AG04450 (cell line): Measurements from ENCODE around the gene RPL3. TPM values are rescaled to one million over a fixed set of nuclear protein-coding genes. Genes with fewer than 3 reads are reported as not detected.

Source experiments
- CTCF ChIA-PET: fragments of 300-600, 350-600 bp; formaldehyde crosslinking; extraction: SDS; loops from one replicate; lab custom pipeline; 2022; ENCODE audit warnings: antibody characterized with exemption, inconsistent platforms; lab: Charles Lee
- POLR2A ChIA-PET: fragments of 350-600 bp; formaldehyde crosslinking; extraction: SDS; loops from one replicate; lab custom pipeline; 2021; ENCODE audit warnings: antibody characterized with exemption, inconsistent platforms; lab: Yijun Ruan, JAX
- DNase-seq: peaks from one replicate; pipeline ENCODE4 v3.0.0-alpha.2; 2011; ENCODE audit warnings: low read depth, low spot score
- H3K27ac ChIP-seq: one replicate; pipeline ENCODE4 v1.5.1; 2012; ENCODE audit warnings: low read depth, low read length, control low read depth
- H3K27me3 ChIP-seq: one replicate; pipeline ENCODE4 v1.6.0; 2012; ENCODE audit warnings: low read length; ENCODE audit not compliant: control insufficient read depth, insufficient read depth
- H3K4me3 ChIP-seq: 2 replicates; pipeline ENCODE4 v1.5.1; 2011; ENCODE audit warnings: mild to moderate bottlenecking, low read depth, low read length, control low read depth
- H3K9me3 ChIP-seq: 2 replicates; pipeline ENCODE4 v1.5.1; 2012; ENCODE audit warnings: low read length; ENCODE audit not compliant: control insufficient read depth, insufficient read depth
- CTCF ChIP-seq: IDR thresholded peaks from 2 replicates; pipeline ENCODE4 v1.5.1; 2011; ENCODE audit warnings: low read depth, low read length, control low read depth, inconsistent platforms
- polyA plus RNA-seq: library from polyadenylated mRNA; depleted of rRNA; stranded (reverse); fragments of >200 nt; gene quantifications from 2 replicates; pipeline ENCODE4 v1.2.3, GENCODE V29; 2011

The RPL3 gene
- polyA plus RNA-seq, 1 experiment = 3,445 TPM

GRCh38 chr22:39267974-39268373 lies 51.4 kb downstream of the RPL3 start:
- no peaks in the 10 kb centered on the region for H3K27me3 ChIP-seq
- no peak overlapping the region for H3K27ac ChIP-seq
- TF ChIP-seq CTCF = no peak
- peaks cover 11% of the 10 kb centered on the region for H3K9me3 ChIP-seq
- ChIA-PET POLR2A (interaction anchor here (2.1 kb wide), 1 partner anchor 52 kb away, joined by 4 read pairs; the partner anchor contains the start of gene RPL3), CTCF (no interaction called here)
- H3K4me3 ChIP-seq = no peak overlapping the region
- no peak for DNase-seq

GRCh38 chr22:39266398-39267030 lies 52.9 kb downstream of the RPL3 start:
- POLR2A ChIA-PET = interaction anchor here (2.1 kb wide), 1 partner anchor 53 kb away, joined by 4 read pairs; the partner anchor contains the start of gene RPL3

GRCh38 chr22:39265143-39265886 lies 54.1 kb downstream of the RPL3 start:
- CTCF ChIA-PET = no interaction called here
- H3K9me3 ChIP-seq = peaks cover 22% of the 10 kb centered on the region
- H3K4me3 ChIP-seq = no peak overlapping the region
- POLR2A ChIA-PET = no interaction called here
- no peak overlapping the region for H3K27ac ChIP-seq
- no peak for DNase-seq
- no peaks in the 10 kb centered on the region for H3K27me3 ChIP-seq
- TF ChIP-seq CTCF = no peak

More at GRCh38 chr22:39266398-39267030, 52.9 kb downstream of the RPL3 start:
- Histone ChIP-seq H3K27me3 (no peaks in the 10 kb centered on the region), H3K27ac (peak overlapping the region; percentile 47), H3K4me3 (no peak overlapping the region), H3K9me3 (peaks cover 21% of the 10 kb centered on the region)
- no peak for TF ChIP-seq CTCF
- no peak for DNase-seq
- CTCF ChIA-PET = no interaction called here

GRCh38 chr22:39264349-39265038 lies 54.9 kb downstream of the RPL3 start:
- H3K27me3 ChIP-seq = no peaks in the 10 kb centered on the region
- no peak overlapping the region for H3K4me3 ChIP-seq
- H3K9me3 ChIP-seq = peaks cover 22% of the 10 kb centered on the region
- ChIA-PET CTCF (no interaction called here), POLR2A (no interaction called here)
- DNase-seq = no peak
- H3K27ac ChIP-seq = no peak overlapping the region
- no peak for TF ChIP-seq CTCF
